Smooth muscle cell (in vitro differentiated cells): ENCODE measurements around the gene ZSCAN9. TPM values are rescaled to one million over a fixed set of nuclear protein-coding genes. Genes with fewer than 3 reads are reported as not detected.

Source experiments
- DNase-seq: peaks from one replicate; lab custom pipeline; 2025; ENCODE audit not compliant: unreplicated experiment; lab: John Stamatoyannopoulos, UW
- H2AFZ ChIP-seq: fragments of 200-600 bp; sonication (generic); 2 replicates; pipeline ENCODE4 v1.6.0; 2016; ENCODE audit warnings: antibody characterized with exemption, low read depth, mild to moderate bottlenecking
- H3F3A ChIP-seq: fragments of 200-600 bp; sonication (generic); 2 replicates; pipeline ENCODE4 v1.6.0; 2017; ENCODE audit warnings: antibody characterized with exemption, low read depth
- H3K27ac ChIP-seq: fragments of 200-600 bp; sonication (generic); 2 replicates; pipeline ENCODE4 v1.5.1; 2016; ENCODE audit warnings: low read depth, mild to moderate bottlenecking
- H3K27me3 ChIP-seq: fragments of 200-600 bp; sonication (generic); 2 replicates; pipeline ENCODE4 v1.6.1; 2016; ENCODE audit warnings: low read depth, mild to moderate bottlenecking
- H3K36me3 ChIP-seq: fragments of 200-600 bp; sonication (generic); 2 replicates; pipeline ENCODE4 v1.5.1; 2016; ENCODE audit warnings: low read depth
- H3K4me1 ChIP-seq: fragments of 200-600 bp; sonication (generic); 2 replicates; pipeline ENCODE4 v1.5.1; 2016; ENCODE audit warnings: low read depth
- H3K4me2 ChIP-seq: fragments of 200-600 bp; sonication (generic); 2 replicates; pipeline ENCODE4 v1.6.0; 2016; ENCODE audit warnings: mild to moderate bottlenecking
- H3K4me3 ChIP-seq: fragments of 200-600 bp; sonication (generic); 2 replicates; pipeline ENCODE4 v1.5.1; 2016; ENCODE audit warnings: mild to moderate bottlenecking
- H3K79me2 ChIP-seq: fragments of 200-600 bp; sonication (generic); 2 replicates; pipeline ENCODE4 v1.6.0; 2016; ENCODE audit warnings: low read depth, mild to moderate bottlenecking
- H3K9ac ChIP-seq: fragments of 200-600 bp; sonication (generic); 2 replicates; pipeline ENCODE4 v1.6.0; 2016; ENCODE audit warnings: low read depth
- H3K9me3 ChIP-seq: fragments of 200-600 bp; sonication (generic); replicated peaks from 2 replicates; pipeline ENCODE4 v1.5.1; 2016; ENCODE audit warnings: low read depth
- H4K20me1 ChIP-seq: fragments of 200-600 bp; sonication (generic); 2 replicates; pipeline ENCODE4 v1.6.0; 2016; ENCODE audit warnings: low read depth
- CTCF ChIP-seq: fragments of 200-600 bp; sonication (generic); IDR thresholded peaks from 2 replicates; pipeline ENCODE4 v1.5.1; 2017; ENCODE audit warnings: borderline replicate concordance, mild to moderate bottlenecking, antibody characterized with exemption; ENCODE audit not compliant: insufficient read depth, poor library complexity, severe bottlenecking
- WGBS: methylation state at CpG from one replicate; pipeline ENCODE4 v1.1.7; 2016; ENCODE audit warnings: low lambda C conversion rate; 5-methylcytosine and 5-hydroxymethylcytosine counted together
- polyA plus RNA-seq: library from polyadenylated mRNA; unstranded; fragments of >200 nt; fragmentation: Nextera tagmentation; extraction: Ambion mirVana; gene quantifications from 2 replicates; pipeline ENCODE4 v1.2.1, GENCODE V29; 2016
- total RNA-seq: library from RNA; depleted of rRNA; stranded (reverse); fragments of >200 nt; gene quantifications from 2 replicates; pipeline ENCODE4 v1.2.3, GENCODE V29; 2014

Gene ZSCAN9
- total and polyA plus RNA-seq, 2 experiments from 2014 or later: 7.3 to 18.3 TPM

- Histone ChIP-seq H3K4me1 (no peaks in the 10 kb centered on the region), H3K9me3 (no peaks in the 10 kb centered on the region), H3K27me3 (no peaks in the 10 kb centered on the region), H3K4me3 (no peak overlapping the region), H3K27ac (no peak overlapping the region), H2AFZ (no peak overlapping the region), H3F3A (no peaks in the 10 kb centered on the region), H3K4me2 (no peak overlapping the region), H4K20me1 (no peaks in the 10 kb centered on the region), H3K79me2 (no peaks in the 10 kb centered on the region), H3K36me3 (peaks cover 10% of the 10 kb centered on the region), H3K9ac (no peak overlapping the region)
- no peak for TF ChIP-seq CTCF
- DNase-seq: no peak
- 92% methylated on average over 1 of the region's 1 CpG for WGBS
Observed at GRCh38 chr6:28240471-28240870, 15.4 kb downstream of the ZSCAN9 start.

GRCh38 chr6:28243946-28244345 lies 18.9 kb downstream of the ZSCAN9 start:
- Histone ChIP-seq H3F3A (no peaks in the 10 kb centered on the region), H3K36me3 (peaks cover 5% of the 10 kb centered on the region), H2AFZ (no peak overlapping the region), H3K9me3 (no peaks in the 10 kb centered on the region), H3K27ac (no peak overlapping the region), H3K4me1 (no peaks in the 10 kb centered on the region), H3K4me3 (no peak overlapping the region), H3K4me2 (no peak overlapping the region), H4K20me1 (no peaks in the 10 kb centered on the region), H3K79me2 (no peaks in the 10 kb centered on the region), H3K27me3 (no peaks in the 10 kb centered on the region), H3K9ac (no peak overlapping the region)
- whole genome bisulfite sequencing: 99% methylated on average over 3 of the region's 3 CpGs
- TF ChIP-seq CTCF: no peak
- DNase-seq: no peak

- Histone ChIP-seq H3K9ac (no peak overlapping the region), H3K4me2 (no peak overlapping the region), H3F3A (no peaks in the 10 kb centered on the region), H3K79me2 (peaks cover 2% of the 10 kb centered on the region), H4K20me1 (no peaks in the 10 kb centered on the region), H3K27ac (no peak overlapping the region), H3K36me3 (peaks cover 5% of the 10 kb centered on the region), H3K27me3 (no peaks in the 10 kb centered on the region), H2AFZ (no peak overlapping the region), H3K9me3 (no peaks in the 10 kb centered on the region), H3K4me1 (peaks cover under 1% of the 10 kb centered on the region), H3K4me3 (no peak overlapping the region)
- no peak for DNase-seq
- WGBS: 95% methylated on average over 6 of the region's 6 CpGs
- TF ChIP-seq CTCF: no peak
Observed at GRCh38 chr6:28245206-28245941, 20.3 kb downstream of the ZSCAN9 start.

- H3K27me3 ChIP-seq: no peaks in the 10 kb centered on the region
- H3F3A ChIP-seq: no peaks in the 10 kb centered on the region
- H3K27ac ChIP-seq: no peak overlapping the region
- no peak for TF ChIP-seq CTCF
- peaks cover 12% of the 10 kb centered on the region for H3K79me2 ChIP-seq
- H3K9ac ChIP-seq: no peak overlapping the region
- H3K36me3 ChIP-seq: peaks cover 5% of the 10 kb centered on the region
- H4K20me1 ChIP-seq: no peaks in the 10 kb centered on the region
- H3K4me3 ChIP-seq: no peak overlapping the region
- DNase-seq: no peak
- 68% methylated on average over 1 of the region's 1 CpG for WGBS
- no peak overlapping the region for H2AFZ ChIP-seq
- no peaks in the 10 kb centered on the region for H3K9me3 ChIP-seq
- peaks cover 16% of the 10 kb centered on the region for H3K4me1 ChIP-seq
- H3K4me2 ChIP-seq: no peak overlapping the region
Observed at GRCh38 chr6:28248916-28249315, 23.8 kb downstream of the ZSCAN9 start.
